Activated CD4-positive, alpha-beta T cell treated with anti-CD3 and anti-CD28 coated beads, Interleukin-2, Interleukin-4, amounts not matched to agents 100 ng/mL and 50 ng/mL, durations not matched to agents 16 hours and 8 hours (primary cell): ENCODE measurements around the gene ARHGEF16.

ENCODE experiments used
- DNase-seq: peaks from one replicate; pipeline ENCODE4 v3.0.0-alpha.2; 2020; ENCODE audit warnings: low spot score

Gene ARHGEF16

DNA sequence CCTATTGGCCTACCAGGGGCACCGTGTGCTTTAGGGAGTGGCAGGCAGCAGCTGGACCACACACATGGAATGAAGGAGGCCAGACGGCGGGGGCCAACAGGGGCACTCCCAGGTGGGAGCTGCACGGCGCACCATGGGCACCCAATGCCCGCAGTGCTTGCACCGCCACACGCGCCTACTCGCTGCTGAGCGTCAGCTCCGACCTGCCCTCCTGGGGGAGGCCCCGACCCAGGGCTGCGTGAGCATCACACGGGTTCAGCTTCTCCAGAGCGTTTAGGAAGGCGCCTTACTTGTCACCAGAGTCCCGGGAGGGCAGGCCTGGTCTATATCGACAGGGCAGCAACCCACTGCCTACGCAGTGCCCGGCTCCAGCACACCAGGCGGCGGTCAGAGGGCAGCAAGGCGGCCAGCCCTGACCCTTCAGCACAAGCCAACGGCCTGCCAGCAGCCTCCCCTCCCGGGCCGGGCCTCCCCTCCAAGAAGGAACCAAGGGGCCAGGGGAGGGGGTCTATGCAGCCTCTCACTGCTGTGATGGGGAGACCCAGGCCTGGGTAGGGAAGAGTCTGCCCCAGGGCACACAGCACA is 64.9 kb downstream of the ARHGEF16 start:
- no peak for DNase-seq

DNA sequence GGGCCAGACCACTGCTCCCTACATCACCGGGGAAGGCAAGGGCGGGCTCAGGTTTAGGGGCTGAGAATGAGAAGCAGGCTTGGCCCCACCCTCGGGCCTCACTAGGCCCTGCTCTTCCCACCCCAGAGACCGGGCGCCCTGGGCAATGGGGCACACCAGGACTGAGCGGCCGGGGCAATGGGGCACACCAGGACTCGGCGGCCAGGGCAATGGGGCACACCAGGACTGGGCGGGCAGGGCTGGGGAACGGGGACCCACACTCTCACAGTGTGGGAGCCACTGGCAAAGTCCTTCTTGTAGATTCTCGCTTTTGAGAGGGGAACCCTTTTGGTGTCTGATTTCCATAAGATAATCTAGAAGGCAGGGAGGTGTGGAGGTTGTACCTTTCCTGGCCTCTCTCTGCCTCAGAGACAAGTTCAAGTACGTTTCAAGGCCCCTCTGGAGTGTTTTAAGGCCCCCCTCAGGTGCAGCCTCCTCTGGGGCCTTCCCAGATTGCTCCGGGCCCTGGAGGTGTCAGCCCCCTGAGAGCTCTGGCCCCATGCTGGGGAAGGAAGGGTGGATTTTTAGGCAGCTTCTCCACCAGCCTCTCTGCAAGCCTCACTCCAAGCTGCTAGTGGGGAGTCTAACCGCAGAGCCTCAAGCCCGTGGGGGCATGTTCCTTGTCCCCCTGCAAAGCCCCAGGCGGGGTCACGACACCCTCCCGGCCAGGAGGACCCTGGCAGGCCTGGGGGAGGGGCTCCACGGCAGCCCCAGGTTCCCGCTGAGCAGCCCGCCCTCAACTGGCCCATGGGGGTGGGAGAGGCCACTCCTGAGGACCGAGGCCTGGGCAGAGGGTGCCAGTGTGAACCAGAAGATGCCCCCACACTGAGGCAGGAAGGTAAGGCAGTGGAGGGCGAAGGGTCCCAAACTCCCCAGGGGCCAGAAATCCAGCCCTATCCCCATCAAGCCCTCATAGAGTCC is 66.2 kb downstream of the ARHGEF16 start:
- no peak for DNase-seq

DNA sequence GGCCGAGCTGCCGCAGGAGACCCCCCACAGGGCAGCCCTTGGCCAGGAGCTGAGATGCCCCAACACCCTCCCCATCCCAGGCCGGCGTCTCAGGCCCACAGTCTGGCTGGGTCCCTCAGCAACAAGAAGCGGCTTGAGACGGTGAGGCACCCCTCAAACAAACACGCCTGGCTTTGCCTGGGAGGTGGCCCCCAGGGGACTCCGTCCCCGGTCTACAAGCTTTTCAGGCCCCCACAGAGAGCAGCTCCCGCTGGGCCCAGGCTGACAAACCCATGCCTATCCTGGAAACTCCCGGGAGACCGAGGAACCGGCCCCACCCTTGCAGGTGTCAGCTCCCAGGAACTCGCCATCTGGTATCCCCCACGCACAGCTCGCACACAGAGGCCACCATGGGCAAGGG is 67.0 kb downstream of the ARHGEF16 start:
- no peak for DNase-seq

DNA sequence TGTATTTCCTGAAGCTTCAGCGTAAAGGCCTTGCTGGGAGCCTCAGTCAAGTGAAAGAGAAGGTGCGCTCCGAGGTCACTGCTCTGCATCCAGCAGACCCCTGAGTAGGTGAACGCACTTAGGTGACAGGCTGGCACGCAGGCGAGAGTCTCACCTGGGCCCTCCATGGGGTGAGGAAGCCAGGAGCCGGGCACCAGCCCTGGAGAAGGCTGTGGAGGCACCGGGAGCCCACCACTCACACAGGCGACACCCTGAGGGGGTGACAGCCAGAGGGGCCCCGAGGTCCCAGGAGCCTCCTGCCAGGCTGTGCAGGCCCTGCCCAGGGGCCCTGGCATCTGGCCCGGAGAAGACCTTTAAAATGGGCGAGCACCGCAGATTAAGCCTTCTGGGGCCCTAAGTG is 67.6 kb downstream of the ARHGEF16 start:
- no peak for DNase-seq

DNA sequence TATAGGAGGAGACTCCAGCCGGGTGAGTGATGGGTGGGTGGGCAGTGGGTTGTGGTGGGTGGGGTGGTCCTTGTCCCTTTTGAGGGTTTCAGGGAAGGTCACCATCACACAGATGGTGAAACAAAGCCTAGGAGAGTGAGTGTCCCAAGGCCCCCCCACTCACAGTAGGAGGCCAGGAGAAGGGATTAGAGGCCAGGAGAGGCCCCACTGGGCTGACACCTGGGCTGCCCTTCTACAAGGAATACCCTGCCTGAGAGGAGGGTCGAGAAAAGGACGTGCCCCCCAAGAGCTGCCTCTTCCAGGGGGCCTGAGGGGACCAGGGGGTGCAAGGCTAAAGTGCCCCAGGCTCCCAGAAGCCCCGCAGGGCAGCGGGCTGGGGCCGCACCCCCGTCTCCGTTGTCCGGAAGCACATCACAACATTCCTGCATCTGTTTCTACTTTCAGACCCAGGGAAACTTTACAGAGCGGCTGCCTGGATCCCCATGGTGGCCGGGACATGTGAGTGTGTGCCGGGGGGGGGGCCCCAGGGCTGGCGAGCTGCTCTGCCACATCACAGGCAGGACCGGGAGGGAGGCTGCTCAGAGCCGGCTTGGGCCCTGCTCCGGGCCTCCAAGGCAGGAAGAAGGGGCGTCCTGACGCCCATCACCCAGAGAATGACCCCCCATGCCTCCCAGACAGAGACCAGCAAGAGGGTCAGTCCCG is 68.2 kb downstream of the ARHGEF16 start:
- no peak for DNase-seq

DNA sequence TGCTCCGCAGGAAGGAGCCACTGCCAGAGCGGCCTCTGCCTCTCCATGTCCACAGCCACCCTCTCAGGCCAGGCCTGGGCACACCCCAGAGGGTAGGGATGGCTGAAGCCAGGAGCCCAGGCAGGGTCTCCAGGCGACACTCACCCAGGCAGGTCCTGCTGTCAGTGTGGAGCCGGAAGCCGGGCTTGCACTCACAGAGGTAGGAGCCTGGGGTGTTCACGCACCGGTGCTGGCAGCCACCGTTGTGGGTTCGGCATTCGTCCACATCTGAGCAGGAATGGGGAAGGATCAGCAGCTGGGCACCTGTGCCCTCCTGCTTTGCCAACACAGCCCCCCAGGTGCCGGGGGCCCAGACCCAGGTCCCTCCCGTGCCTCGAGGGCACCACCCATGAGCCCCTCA is 69.5 kb downstream of the ARHGEF16 start:
- DNase-seq: no peak

DNA sequence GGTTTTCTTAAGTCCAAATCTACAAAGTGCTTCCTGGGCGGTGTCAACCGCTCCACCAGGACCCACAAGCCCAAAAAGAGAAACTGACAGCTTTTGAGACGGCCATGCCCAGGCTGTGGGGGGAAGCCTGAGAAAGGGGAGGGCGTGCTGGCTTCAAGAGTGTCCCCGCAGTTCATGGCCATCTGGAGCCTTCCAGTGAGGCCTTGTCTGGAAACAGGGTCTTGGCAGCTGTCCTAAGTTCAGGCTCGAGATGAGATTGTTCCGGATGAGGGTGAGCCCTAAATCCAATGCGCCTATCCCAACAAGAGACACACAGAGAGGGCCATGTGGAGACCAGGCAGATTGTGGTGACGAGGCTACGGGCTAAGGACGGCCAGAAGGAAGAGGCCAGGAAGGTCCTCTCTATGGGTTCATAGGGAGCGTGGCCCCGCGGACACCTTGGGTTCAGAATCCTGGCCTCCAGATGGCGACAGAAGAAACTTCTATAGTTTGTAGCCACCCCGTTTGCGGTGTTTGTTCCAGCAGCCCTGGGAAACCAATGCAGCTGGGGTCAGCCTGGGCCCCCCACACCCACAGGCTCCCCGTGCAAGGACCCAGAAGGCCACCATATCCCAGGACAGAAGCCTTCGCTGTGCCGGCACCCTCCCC is 70.2 kb downstream of the ARHGEF16 start:
- no peak for DNase-seq

DNA sequence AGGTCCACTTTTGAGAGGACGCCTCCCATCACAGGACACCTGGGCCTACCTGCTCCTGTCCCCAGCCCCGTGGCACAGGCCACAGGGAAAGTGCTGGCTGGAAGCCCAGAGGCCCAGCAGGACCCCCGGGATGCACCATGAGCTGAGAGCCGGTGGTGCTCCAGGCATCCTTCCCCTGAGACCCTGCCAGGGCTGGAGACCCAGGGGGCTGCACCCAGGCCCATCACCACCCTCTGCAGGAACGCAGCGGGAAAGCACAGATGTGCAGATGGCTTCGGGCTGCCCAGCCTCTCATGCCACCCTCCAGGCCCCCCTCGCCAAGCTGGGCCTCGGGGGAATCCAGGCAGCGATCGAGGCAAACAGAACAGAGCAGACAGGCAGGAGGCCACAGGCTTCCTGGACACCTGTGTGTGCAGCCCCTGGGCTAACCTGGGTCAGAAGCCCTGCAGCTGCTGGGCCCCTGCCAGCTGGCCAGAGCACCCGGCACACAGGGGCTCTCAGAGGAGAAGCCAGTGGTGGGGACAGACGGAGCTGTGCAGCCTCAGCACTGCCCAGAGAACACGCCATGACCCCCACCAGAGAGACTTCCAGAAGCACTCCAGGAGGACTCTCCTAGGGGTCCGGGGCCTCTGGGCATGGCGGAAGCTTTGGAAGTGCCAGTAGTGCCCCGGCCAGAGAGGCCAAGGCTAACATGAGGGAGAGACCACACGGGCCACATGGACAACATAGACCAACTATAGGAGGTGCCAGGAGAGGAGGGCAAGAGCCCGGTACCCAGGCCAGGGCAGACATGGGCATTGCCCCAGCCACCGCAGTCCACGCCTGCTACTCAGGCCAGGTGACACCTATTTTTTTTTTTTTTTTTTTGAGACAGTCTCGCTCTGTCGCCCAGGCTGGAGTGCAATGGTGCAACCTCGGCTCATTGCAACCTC is 71.4 kb downstream of the ARHGEF16 start:
- DNase-seq: no peak

DNA sequence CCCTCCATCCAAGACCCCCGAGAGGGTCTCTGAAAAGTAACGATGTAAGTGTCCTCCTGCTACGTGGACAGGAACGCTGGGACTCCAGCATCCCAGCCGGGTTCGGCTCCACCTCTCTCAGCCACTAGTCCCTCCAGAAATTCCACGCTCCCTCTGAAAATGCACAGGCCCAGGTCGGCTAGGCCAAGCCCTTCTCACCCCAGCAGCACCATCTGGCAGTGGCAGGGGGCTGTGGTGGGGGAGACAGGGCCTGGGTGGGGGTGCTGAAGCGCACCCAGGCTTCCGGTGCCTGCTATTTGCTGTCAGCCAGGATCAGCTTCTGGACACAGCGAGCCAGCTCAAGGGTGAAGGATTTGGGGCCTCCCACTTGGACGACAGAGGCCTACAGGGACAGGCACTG is 73.3 kb downstream of the ARHGEF16 start:
- DNase-seq: no peak

DNA sequence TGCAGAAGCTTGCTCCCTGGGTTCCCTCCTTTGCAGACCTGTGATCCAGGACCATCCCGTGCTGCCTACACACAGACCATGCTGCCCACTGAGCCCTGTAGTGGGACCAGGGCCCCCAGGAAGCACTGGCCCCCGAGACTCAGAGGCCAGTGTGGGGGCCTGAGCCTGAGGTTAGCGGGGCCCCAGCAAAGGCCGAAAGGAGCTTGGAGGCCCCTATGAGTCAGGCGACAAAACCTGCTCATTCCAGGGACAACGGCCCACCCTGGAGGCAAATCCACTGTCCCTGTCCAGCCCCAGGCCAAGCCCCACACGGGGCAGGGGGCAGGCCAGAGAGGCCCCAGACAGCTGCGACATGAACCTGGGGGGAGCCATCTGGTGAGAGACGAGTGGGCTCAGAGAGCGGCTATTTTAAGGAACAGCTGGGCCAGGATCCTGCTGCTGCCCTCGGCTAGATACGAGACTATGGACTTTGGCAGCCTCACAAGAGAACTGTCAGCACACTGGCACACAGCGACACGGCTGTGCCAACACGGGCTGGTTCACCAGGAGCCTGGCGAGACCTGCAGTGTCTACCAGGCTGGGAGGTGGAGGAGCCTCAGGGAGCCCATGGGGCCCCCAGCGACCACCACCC is 74.7 kb downstream of the ARHGEF16 start:
- DNase-seq: no peak

DNA sequence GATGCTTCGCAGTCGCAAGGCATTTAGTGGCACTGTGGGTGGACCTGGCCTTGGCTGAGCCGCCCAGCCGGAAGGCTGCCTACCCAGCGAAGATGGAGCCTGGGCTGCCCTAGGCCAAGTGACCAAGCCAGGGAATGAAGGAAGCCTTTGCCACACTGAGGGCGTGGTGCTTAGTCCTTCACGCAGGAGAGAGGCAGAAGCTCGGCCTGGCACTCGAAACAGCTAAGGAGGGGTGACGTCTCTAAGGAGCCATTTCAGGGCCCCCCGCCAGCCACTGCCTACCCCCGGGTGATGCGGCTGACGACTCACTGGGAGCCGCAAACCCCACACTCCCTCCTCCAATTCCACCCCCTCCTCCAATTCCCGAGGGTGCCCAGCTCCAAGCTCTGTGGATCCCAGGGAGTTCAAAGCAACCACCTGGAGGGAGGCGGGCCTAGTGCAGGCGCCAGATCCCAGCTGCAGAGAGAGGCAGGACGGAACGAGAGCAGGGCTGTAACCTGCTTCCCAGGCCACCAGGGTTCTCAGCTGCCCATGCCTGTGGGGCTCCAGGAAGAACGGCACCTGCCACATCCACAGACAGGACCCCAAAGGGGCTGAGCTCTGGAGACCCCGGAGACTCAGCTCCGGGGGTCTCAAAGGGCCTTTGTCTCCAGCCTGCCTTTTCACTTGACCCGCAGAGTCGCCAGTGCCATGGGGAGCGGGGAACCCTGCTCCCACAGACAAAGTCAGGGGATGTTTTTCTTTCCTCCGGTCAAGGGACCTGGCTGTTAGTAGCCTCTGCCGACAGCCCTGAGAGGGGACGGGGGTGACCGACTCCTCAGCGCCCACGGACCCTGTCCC is 75.8 kb downstream of the ARHGEF16 start:
- no peak for DNase-seq
